Hepatocyte (in vitro differentiated cells): ENCODE measurements around the gene ADAMTS8. TPM values are rescaled to one million over a fixed set of nuclear protein-coding genes. Genes with fewer than 3 reads are reported as not detected.

ENCODE experiments used
- DNase-seq: peaks from one replicate; pipeline ENCODE4 v3.0.0-alpha.2; 2016; ENCODE audit warnings: low spot score
- H2AFZ ChIP-seq: fragments of 200-600 bp; sonication (generic); 2 replicates; pipeline ENCODE4 v1.6.0; 2016; ENCODE audit warnings: antibody characterized with exemption, mild to moderate bottlenecking
- H3K27ac ChIP-seq: fragments of 200-600 bp; sonication (generic); 2 replicates; pipeline ENCODE4 v1.5.1; 2016; ENCODE audit warnings: mild to moderate bottlenecking
- H3K27me3 ChIP-seq: fragments of 200-600 bp; sonication (generic); 2 replicates; pipeline ENCODE4 v1.6.1; 2016
- H3K36me3 ChIP-seq: fragments of 200-600 bp; sonication (generic); replicated peaks from 2 replicates; pipeline ENCODE4 v1.5.1; 2016; ENCODE audit warnings: low read depth; ENCODE audit not compliant: insufficient read depth
- H3K4me1 ChIP-seq: fragments of 200-600 bp; sonication (generic); 2 replicates; pipeline ENCODE4 v1.5.1; 2016; ENCODE audit warnings: mild to moderate bottlenecking, moderate library complexity; ENCODE audit not compliant: insufficient read depth
- H3K4me2 ChIP-seq: fragments of 200-600 bp; sonication (generic); 2 replicates; pipeline ENCODE4 v1.6.0; 2016
- H3K4me3 ChIP-seq: fragments of 200-600 bp; sonication (generic); 2 replicates; pipeline ENCODE4 v1.5.1; 2016; ENCODE audit warnings: mild to moderate bottlenecking
- H3K79me2 ChIP-seq: fragments of 200-600 bp; sonication (generic); 2 replicates; pipeline ENCODE4 v1.6.0; 2017; ENCODE audit warnings: mild to moderate bottlenecking
- H3K9me2 ChIP-seq: fragments of 200-600 bp; sonication (generic); replicated peaks from 2 replicates; pipeline ENCODE4 v1.6.0; 2017; ENCODE audit warnings: mild to moderate bottlenecking; ENCODE audit not compliant: insufficient read depth
- H3K9me3 ChIP-seq: fragments of 200-600 bp; sonication (generic); 2 replicates; pipeline ENCODE4 v1.5.1; 2016; ENCODE audit warnings: low read depth, mild to moderate bottlenecking
- H4K20me1 ChIP-seq: fragments of 200-600 bp; sonication (generic); 2 replicates; pipeline ENCODE4 v1.6.0; 2016; ENCODE audit warnings: mild to moderate bottlenecking; ENCODE audit not compliant: insufficient read depth, poor library complexity, severe bottlenecking
- EZH2 ChIP-seq: fragments of 200-600 bp; sonication (generic); IDR thresholded peaks from 2 replicates; pipeline ENCODE4 v1.6.1; 2016; ENCODE audit warnings: antibody characterized with exemption, mild to moderate bottlenecking, borderline replicate concordance
- EZH2phosphoT487 ChIP-seq: fragments of 200-600 bp; sonication (generic); IDR thresholded peaks from one replicate; pipeline ENCODE4 v1.6.1; 2018; ENCODE audit warnings: antibody characterized with exemption, mild to moderate bottlenecking, low read depth, moderate library complexity; ENCODE audit not compliant: unreplicated experiment, severe bottlenecking
- WGBS: methylation state at CpG from one replicate; pipeline ENCODE4 v1.1.6; 2016; ENCODE audit warnings: low lambda C conversion rate; ENCODE audit errors: missing lambda C conversion rate; 5-methylcytosine and 5-hydroxymethylcytosine counted together
- polyA plus RNA-seq: library from polyadenylated mRNA; unstranded; fragments of >200 nt; fragmentation: Nextera tagmentation; extraction: Ambion mirVana; gene quantifications from 2 replicates; pipeline ENCODE4 v1.2.1, GENCODE V29; 2016
- total RNA-seq: library from RNA; depleted of rRNA; stranded (reverse); fragments of >200 nt; gene quantifications from 2 replicates; pipeline ENCODE4 v1.2.3, GENCODE V29; 2014
- TF ChIP-seq, protein P1 (sequence below): fragments of 200-600 bp; sonication (generic); IDR thresholded peaks from 2 replicates; pipeline ENCODE4 v1.5.1; 2016; ENCODE audit warnings: antibody characterized with exemption, mild to moderate bottlenecking; ENCODE audit not compliant: poor library complexity

ADAMTS8 gene
- total and polyA plus RNA-seq, 2 experiments from 2014 or later, result 1.7 to 2.3 TPM

DNA sequence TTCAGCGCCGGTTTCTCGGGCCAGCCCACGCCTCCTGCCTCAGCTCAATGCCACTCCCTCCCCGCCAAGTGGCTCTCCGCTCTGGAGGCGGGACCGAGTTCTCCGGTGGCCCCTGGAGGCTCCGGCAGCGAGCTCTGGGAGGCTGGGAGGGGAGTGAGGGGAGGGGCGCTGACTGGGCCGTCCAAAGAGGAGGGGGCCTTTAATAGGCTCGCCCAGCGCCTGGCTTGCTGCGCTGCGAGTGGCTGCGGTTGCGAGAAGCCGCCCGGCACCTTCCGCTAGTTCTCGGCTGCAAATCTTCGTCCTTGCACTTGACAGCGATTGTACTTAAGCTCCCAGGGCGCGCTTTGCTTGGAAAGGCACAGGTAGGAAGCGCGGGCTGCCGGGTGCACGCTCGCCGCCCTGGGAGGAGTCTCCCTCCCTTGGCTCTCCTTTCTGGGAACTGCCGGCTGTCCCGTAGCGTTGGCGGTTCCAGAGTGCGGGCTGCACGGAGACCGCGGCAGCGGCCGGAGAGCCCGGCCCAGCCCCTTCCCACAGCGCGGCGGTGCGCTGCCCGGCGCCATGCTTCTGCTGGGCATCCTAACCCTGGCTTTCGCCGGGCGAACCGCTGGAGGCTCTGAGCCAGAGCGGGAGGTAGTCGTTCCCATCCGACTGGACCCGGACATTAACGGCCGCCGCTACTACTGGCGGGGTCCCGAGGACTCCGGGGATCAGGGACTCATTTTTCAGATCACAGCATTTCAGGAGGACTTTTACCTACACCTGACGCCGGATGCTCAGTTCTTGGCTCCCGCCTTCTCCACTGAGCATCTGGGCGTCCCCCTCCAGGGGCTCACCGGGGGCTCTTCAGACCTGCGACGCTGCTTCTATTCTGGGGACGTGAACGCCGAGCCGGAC lies 20.3 kb upstream of the ADAMTS8 start, which contains the start of gene ADAMTS15:
TSS of gene ADAMTS15 (plus strand) at position 230 of the 894 bp plus-strand sequence. CDS start at position 559, 329 bp downstream.
- Histone ChIP-seq H3K4me3 (peak within 1 kb of the TSS; percentile 69), H3K9me3 (no peaks in the 10 kb centered on the region), H3K4me2 (peak within 1 kb of the TSS; percentile 98), H2AFZ (peak within 1 kb of the TSS; percentile 40), H3K9me2 (no peaks in the 10 kb centered on the region), H3K27ac (peak within 1 kb of the TSS; percentile 17), H3K4me1 (peaks cover 7% of the 10 kb centered on the region), H3K36me3 (no peaks in the 10 kb centered on the region), H3K79me2 (peaks cover 11% of the 10 kb centered on the region), H4K20me1 (peaks cover 4% of the 10 kb centered on the region), H3K27me3 (peaks cover 20% of the 10 kb centered on the region)
- WGBS, result under 1% methylated on average over 75 of the region's 75 CpGs
- peak; percentile 88 for DNase-seq
- TF ChIP-seq, protein P1, sequence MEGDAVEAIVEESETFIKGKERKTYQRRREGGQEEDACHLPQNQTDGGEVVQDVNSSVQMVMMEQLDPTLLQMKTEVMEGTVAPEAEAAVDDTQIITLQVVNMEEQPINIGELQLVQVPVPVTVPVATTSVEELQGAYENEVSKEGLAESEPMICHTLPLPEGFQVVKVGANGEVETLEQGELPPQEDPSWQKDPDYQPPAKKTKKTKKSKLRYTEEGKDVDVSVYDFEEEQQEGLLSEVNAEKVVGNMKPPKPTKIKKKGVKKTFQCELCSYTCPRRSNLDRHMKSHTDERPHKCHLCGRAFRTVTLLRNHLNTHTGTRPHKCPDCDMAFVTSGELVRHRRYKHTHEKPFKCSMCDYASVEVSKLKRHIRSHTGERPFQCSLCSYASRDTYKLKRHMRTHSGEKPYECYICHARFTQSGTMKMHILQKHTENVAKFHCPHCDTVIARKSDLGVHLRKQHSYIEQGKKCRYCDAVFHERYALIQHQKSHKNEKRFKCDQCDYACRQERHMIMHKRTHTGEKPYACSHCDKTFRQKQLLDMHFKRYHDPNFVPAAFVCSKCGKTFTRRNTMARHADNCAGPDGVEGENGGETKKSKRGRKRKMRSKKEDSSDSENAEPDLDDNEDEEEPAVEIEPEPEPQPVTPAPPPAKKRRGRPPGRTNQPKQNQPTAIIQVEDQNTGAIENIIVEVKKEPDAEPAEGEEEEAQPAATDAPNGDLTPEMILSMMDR, result no peak
- no peak for TF ChIP-seq EZH2
- TF ChIP-seq EZH2phosphoT487, result no peak

DNA sequence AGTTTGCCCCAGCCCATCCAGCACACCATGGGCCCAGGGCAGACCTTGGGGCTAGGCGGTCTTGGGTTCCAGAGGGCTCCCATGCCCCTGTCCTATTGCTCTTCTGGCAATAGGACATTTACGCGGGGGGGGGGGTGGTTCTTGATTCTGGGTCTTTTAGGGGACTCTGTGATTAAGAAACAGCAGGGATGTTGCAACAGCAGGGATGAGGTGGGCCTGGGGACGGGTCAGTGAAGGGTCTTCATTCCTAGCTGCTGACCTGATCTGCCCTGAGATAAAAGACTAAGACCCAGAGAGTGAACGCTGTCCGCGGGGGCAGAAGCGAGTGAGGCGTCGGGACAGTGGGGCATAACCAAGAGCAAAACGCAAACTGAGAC lies 19.6 kb upstream of the ADAMTS8 start:
- WGBS, result 14% methylated on average over 11 of the region's 11 CpGs
- Histone ChIP-seq H3K4me1 (peaks cover 7% of the 10 kb centered on the region), H4K20me1 (peaks cover 4% of the 10 kb centered on the region), H3K9me2 (no peaks in the 10 kb centered on the region), H3K36me3 (no peaks in the 10 kb centered on the region), H3K79me2 (peaks cover 5% of the 10 kb centered on the region), H3K27ac (no peak overlapping the region), H2AFZ (peak overlapping the region; percentile 1), H3K27me3 (peaks cover 20% of the 10 kb centered on the region), H3K9me3 (no peaks in the 10 kb centered on the region), H3K4me3 (peak overlapping the region; percentile 69), H3K4me2 (peak overlapping the region; percentile 98)
- DNase-seq, result no peak
- TF ChIP-seq EZH2phosphoT487 (no peak), EZH2 (no peak)
- TF ChIP-seq, protein P1, result no peak

DNA sequence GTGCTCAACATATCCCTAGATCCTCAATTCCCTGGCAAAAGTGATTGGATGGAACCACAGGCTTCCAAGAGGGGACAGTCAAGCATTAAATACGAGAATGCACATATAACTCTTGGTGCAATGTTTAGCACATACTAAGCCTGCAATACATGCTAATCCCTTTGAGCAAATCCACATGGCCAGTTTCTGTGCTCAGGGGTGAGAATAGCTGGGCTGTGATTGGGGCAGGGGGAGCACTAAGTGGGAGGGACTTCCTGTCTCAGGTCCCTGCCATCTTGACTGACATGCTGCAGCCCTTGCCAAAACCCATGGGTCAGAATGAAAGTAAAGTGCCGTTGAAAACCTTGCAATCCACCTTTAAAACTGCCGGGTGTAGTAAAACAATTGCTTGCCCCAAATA lies 17.4 kb upstream of the ADAMTS8 start:
- H3K4me3 ChIP-seq, result no peak overlapping the region
- no peak for TF ChIP-seq EZH2
- 82% methylated on average over 3 of the region's 3 CpGs for WGBS
- H3K9me3 ChIP-seq, result no peaks in the 10 kb centered on the region
- H2AFZ ChIP-seq, result no peak overlapping the region
- H3K79me2 ChIP-seq, result peaks cover 2% of the 10 kb centered on the region
- H3K9me2 ChIP-seq, result no peaks in the 10 kb centered on the region
- H4K20me1 ChIP-seq, result peaks cover 4% of the 10 kb centered on the region
- no peak overlapping the region for H3K4me2 ChIP-seq
- DNase-seq, result no peak
- peaks cover 19% of the 10 kb centered on the region for H3K27me3 ChIP-seq
- H3K27ac ChIP-seq, result no peak overlapping the region
- H3K36me3 ChIP-seq, result no peaks in the 10 kb centered on the region
- no peaks in the 10 kb centered on the region for H3K4me1 ChIP-seq

DNA sequence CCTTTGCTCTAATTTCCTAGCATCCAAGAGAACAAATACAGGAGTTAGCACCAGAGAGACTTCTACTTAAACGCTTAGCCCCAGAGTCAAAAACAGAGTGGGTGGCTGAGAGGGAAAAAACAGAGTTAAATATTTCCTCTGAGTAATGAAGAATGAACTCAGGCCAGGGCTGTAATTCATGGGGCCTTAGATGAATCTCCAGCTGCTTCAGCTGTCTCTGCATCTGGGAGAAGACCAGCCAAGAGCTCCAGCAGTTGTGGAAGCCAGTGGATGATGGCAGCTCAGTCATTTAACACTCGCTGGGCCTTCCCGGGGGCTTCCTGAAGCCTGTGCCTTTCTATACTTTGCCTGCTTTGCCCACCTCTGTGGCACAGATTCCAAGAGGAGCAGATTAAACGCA lies 14.3 kb upstream of the ADAMTS8 start:
- no peaks in the 10 kb centered on the region for H4K20me1 ChIP-seq
- no peak overlapping the region for H3K4me3 ChIP-seq
- TF ChIP-seq EZH2phosphoT487 (no peak), EZH2 (no peak)
- TF ChIP-seq, protein P1, result no peak
- DNase-seq, result no peak
- peaks cover 3% of the 10 kb centered on the region for H3K27me3 ChIP-seq
- H3K4me2 ChIP-seq, result no peak overlapping the region
- H2AFZ ChIP-seq, result no peak overlapping the region
- no peaks in the 10 kb centered on the region for H3K79me2 ChIP-seq
- no peaks in the 10 kb centered on the region for H3K9me3 ChIP-seq
- H3K9me2 ChIP-seq, result no peaks in the 10 kb centered on the region
- 74% methylated on average over 4 of the region's 4 CpGs for WGBS
- H3K4me1 ChIP-seq, result no peaks in the 10 kb centered on the region
- H3K36me3 ChIP-seq, result no peaks in the 10 kb centered on the region
- peak overlapping the region; percentile 10 for H3K27ac ChIP-seq
